ENCODE measurements around the gene ARHGAP45. TPM values are rescaled to one million over a fixed set of nuclear protein-coding genes. Genes with fewer than 3 reads are reported as not detected.
A peak's percentile ranks its signal among the peaks of the same experiment; 100 is the strongest.

ARHGAP45 gene
- total and polyA plus RNA-seq, 9 of the 15 experiments (the other 6 are each of a cell fraction or from before 2014, with no cell fraction given) = 0.08 to 22.1 (median 4.2) TPM

GRCh38 chr19:1019980-1020867, 46.7 kb upstream of the ARHGAP45 start:
- H3K27ac ChIP-seq (ENCODE audit: extremely low read depth, low read depth, low read length) = peak overlapping the region; percentile 100
- H3K9me1 ChIP-seq (ENCODE audit: control insufficient read depth, insufficient read depth, low read length) = peaks cover 16% of the 10 kb centered on the region
- peaks cover 27 to 76% of the 10 kb centered on the region in 2 experiments for H3K4me1 ChIP-seq (replicated peaks in 1 of 2; ENCODE audit: control insufficient read depth in 2 of 2, insufficient read depth in 2 of 2, low read length in 2 of 2)
- peak overlapping the region; percentile 88 to 99 for H3K9ac ChIP-seq (ENCODE audit: insufficient read depth in 1 of 2, low read depth in 2 of 2, low read length in 2 of 2)
- no TSS peak for BruUV-seq (replicated peaks)
- ChIA-PET POLR2A (interaction anchor here (0.7 to 1.9 kb wide), 5 partner anchors 10 to 249 kb away, joined by 4 to 14 read pairs (median 6); partner anchors contain the start of genes CIRBP and WDR18), CTCF (ENCODE audit: low intra/inter-chr PET ratio) (interaction anchor here (0.6 kb wide), 1 partner anchor 476 kb away, joined by 3 read pairs; no protein-coding TSS in a partner anchor)
- peaks cover 50% of the 10 kb centered on the region for H4K20me1 ChIP-seq (replicated peaks; ENCODE audit: control insufficient read depth, insufficient read depth, low read length)
- no peaks in the 10 kb centered on the region for H3K9me3 ChIP-seq (replicated peaks; ENCODE audit: control insufficient read depth, insufficient read depth, low read depth, low read length)
- DNase-seq (ENCODE audit: extremely low read depth in 1 of 4, low spot score in 3 of 4) = peak in 3 of 4 experiments; percentile 55 to 71 (median 67)
- FAIRE-seq = peak; percentile 6
- peaks cover 44% of the 10 kb centered on the region; the same call in 2 of the 3 replicates for H3K36me3 ChIP-seq (ENCODE audit: control insufficient read depth, insufficient read depth, low read length)
- in situ Hi-C loops (cut with MboI) = no loop called here
- peak overlapping the region; percentile 54; the same call in 1 of the 2 replicates for H2AFZ ChIP-seq (ENCODE audit: low read depth, low read length)
- H3K27me3 ChIP-seq (ENCODE audit: control insufficient read depth in 2 of 2, insufficient read depth in 2 of 2, low read length in 2 of 2) = no peaks in the 10 kb centered on the region
- intact Hi-C loops (cut with micrococcal nuclease) = loop anchor here (2.0 kb wide), 2 partner anchors 21 to 83 kb away; partner anchors contain the start of genes ABCA7 and GPX4
- WGBS (ENCODE audit: insufficient coverage, low coverage, missing lambda C conversion rate) = under 1% methylated on average over 41 of the region's 60 CpGs
- H3K4me3 ChIP-seq = peak overlapping the region; percentile 94
- ATAC-seq = no peak
- peaks cover 59% of the 10 kb centered on the region for H3K79me2 ChIP-seq (ENCODE audit: control insufficient read depth, insufficient read depth, low read length)
- H3K4me2 ChIP-seq (ENCODE audit: insufficient read depth, low read length) = peak overlapping the region; percentile 88
- no peak for TF ChIP-seq MXD1 (CRISPR knock-in tag; IDR thresholded peaks at IDR 0.05; ENCODE audit: borderline replicate concordance, poor library complexity, severe bottlenecking)
- no peak for TF ChIP-seq NCOA2 (IDR thresholded peaks at IDR 0.05; ENCODE audit: partially characterized antibody in 2 of 2)
- TF ChIP-seq HDAC3 (IDR thresholded peaks at IDR 0.05; ENCODE audit: borderline replicate concordance, partially characterized antibody) = no peak
- TF ChIP-seq MTA3 (IDR thresholded peaks at IDR 0.05; ENCODE audit: borderline replicate concordance) = no peak
- TF ChIP-seq FOXP1 (CRISPR knock-in tag; IDR thresholded peaks at IDR 0.05) = 0 out of 2 replicates have a peak, but pooled peaks have one; percentile 8
- TF ChIP-seq ZNF518B (CRISPR knock-in tag; IDR thresholded peaks at IDR 0.05) = no peak
- peak; percentile 41 for TF ChIP-seq RBFOX2 (IDR thresholded peaks at IDR 0.05; ENCODE audit: low read depth, low read length)
- peak; percentile 47; the same call in 1 of the 2 replicates for TF ChIP-seq TOE1 (IDR thresholded peaks at IDR 0.05; ENCODE audit: borderline replicate concordance)
- TF ChIP-seq TOE1 (CRISPR knock-in tag; IDR thresholded peaks at IDR 0.05; ENCODE audit: borderline replicate concordance, low read depth) = no peak
- no peak for TF ChIP-seq ZNF23 (CRISPR knock-in tag; IDR thresholded peaks at IDR 0.05)
- TF ChIP-seq ZNF263 (CRISPR knock-in tag; IDR thresholded peaks at IDR 0.05; ENCODE audit: borderline replicate concordance) = no peak
- peak; percentile 27; the same call in 1 of the 2 replicates for TF ChIP-seq CBFB (CRISPR knock-in tag; IDR thresholded peaks at IDR 0.05)
- TF ChIP-seq ATF4 (CRISPR knock-in tag; IDR thresholded peaks at IDR 0.05) = no peak
- TF ChIP-seq USF2 (CRISPR knock-in tag; IDR thresholded peaks at IDR 0.05) = peak; percentile 47; the same call in 1 of the 2 replicates
